Measurements from ENCODE around the gene CD72.
"Not testable (repeated sequence)": the region's sequence is repeated elsewhere in the genome, so short reads cannot be mapped to it uniquely, and the experiment has no call there.

CD72 gene

GRCh38 chr9:35649431-35650340, 31.5 kb upstream of the CD72 start:
- DNase-seq = no peak

DNA sequence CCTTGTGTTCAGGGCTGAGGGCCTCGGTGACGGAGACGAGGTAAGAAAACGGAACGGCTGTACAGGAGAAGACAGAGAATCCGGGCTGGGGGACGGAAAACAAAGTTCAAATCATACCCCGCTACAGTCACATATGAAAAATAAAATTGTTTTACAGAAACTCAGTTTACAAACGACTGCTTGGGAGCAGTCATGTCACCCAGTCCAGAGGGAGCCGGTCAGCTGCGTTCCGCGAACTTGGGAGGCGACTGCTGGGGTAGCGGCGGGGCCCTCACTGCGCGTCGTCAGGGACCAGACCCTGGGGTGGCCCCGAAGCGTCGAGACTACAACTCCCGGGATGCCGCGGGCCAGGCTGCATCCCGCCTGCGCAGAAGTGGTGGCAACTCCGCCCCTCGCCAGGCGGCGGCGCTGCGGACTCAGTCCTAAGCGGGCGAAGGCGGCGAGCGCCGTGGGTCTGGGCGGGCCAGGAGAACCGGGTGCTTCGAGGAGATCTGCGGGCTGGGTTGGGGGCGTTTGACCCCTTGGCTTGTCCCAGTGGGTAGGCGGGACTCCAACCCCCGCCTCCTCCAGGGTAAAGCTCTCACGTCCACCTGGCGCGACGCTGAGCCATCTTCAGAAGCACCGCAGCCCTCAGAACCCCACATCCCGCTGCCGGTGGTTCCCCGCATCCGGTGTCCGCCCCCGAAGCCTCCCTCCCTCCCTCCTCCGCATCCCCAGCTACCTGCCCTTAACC, 28.5 kb upstream of the CD72 start:
- DNase-seq = peak; percentile 76

GRCh38 chr9:35646153-35646532, 27.9 kb upstream of the CD72 start:
- peak; percentile 40 for DNase-seq

DNA sequence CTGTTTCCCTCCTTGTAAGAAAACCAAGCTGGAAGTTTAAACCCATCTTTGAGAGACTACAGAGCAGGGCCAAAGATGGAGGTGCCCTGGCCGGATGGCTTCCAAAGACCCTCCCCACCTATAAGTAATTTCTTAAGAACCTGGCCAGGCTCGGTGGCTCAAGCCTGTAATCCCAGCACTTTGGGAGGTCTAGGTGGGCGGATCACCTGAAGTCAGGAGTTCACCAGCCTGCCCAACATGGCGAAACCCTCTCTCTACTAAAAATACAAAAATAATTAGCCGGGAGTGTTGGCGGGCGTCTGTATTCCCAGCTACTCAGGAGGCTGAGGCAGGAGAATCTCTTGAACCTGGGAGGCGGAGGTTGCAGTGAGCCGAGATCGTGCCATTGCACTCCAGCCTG, 27.5 kb upstream of the CD72 start:
- DNase-seq = not testable (repeated sequence)

- no peak for DNase-seq
Measured at GRCh38 chr9:35643046-35643445, 24.8 kb upstream of the CD72 start.

DNA sequence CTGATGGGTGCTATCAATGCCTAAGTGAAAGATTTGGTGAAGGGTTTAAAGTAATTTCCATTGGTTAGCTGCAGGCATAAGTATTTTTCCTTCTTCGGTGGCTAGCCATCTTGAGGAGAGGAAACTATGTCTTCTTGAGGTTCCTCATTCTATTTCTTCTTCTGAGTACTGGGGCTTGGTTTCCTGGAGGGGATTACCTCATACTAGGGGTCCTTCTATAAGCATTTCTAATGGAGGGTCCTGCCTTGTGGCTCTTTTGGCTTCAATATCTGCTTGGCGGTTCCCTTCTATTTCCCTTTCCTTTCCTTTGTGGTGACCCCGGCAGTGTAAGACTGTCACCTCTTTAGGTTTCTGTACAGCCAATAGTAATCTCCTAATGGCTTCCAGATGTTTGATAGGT, 23.3 kb upstream of the CD72 start:
- not testable (repeated sequence) for DNase-seq

DNA sequence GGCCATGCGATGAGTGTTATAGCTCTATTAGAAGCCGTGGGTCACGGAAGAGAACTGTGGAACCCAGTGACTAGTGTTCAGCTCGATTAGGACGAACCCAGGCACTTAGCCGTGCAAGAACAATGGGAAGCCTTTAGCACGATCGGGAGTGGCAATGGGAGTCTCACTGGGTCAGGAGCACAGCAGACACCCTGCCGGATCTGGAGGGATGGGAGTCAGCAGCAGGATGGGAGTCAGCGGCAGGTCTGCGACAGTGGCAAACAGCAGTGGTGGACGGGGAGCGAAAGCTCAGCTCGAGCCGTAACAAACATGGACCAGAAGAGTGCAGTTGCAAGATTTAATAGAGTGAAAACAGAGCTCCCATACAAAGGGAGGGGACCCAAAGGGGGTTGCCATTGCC, 22.2 kb upstream of the CD72 start:
- DNase-seq = not testable (repeated sequence)

- DNase-seq = no peak
Measured at GRCh38 chr9:35639631-35640030, 21.4 kb upstream of the CD72 start.

DNA sequence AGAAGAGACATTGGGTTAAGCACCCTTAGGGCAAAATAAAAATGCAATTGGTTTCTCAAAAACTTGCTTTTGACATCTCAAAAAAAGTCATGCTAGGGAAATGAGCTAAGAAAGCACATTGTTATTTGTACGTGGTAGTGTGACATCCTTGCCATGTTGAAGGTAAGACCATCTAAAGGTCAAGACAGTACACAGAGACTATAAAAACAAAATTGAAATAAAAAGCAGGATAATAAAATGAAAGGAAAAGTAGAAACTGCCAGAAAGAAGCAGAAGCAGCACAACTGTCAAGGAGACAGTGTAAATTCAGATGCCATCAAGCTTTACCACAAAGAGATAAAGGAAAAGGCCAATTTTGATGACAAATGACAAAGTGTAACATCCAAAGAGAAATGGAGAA, 21.0 kb upstream of the CD72 start:
- not testable (repeated sequence) for DNase-seq

GRCh38 chr9:35638751-35639150, 20.5 kb upstream of the CD72 start:
- not testable (repeated sequence) for DNase-seq

- not testable (repeated sequence) for DNase-seq
Measured at GRCh38 chr9:35637427-35637955, 19.3 kb upstream of the CD72 start.

DNA sequence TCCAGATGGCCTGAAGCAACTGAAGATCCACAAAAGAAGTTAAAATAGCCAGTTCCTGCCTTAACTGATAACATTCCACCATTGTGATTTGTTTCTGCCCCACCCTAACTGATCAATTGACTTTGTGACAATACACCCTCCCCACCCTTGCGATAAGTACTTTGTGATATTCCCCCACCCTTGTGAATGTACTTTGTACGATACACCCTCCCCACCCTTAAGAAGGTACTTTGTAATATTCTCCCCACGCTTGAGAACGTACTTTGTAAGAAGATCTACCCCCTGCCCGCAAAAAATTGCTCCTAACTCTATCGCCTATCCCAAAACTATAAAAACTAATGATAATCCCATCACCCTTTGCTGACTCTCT, 18.6 kb upstream of the CD72 start:
- DNase-seq = not testable (repeated sequence)

DNA sequence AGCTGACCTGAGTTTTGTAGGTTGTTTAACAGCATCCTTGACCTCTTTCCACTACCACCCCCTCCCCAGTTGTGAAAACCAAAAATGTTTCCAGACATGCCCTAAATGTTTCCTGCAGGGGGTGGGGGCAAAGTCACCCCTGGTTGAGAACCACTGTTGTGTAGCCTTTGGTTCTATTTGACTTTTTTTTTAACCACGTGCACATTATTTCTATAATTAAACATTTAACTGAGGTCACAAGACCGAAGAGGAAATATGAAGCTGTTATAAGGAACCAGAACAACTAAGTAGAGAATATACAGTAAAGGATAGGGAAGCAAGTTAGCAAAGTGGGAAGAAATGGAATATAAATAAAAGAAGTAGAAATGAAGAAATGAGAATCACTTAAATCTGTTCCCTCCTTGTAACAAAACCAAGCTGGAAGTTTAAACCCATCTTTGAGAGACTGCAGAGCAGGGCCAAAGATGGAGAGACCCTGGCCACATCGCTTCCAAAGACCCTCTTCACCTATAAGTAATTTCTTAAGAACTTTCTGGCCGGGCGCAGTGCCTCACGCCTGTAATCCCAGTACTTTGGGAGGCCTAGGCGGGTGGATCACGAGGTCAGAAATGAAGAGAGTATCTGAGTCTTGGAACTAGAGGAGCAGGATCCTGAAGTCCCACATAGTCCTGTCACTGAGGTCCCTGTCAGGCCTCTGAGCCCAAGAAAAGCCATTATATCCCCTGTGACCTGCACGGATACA, 18.1 kb upstream of the CD72 start:
- no peak for DNase-seq

DNA sequence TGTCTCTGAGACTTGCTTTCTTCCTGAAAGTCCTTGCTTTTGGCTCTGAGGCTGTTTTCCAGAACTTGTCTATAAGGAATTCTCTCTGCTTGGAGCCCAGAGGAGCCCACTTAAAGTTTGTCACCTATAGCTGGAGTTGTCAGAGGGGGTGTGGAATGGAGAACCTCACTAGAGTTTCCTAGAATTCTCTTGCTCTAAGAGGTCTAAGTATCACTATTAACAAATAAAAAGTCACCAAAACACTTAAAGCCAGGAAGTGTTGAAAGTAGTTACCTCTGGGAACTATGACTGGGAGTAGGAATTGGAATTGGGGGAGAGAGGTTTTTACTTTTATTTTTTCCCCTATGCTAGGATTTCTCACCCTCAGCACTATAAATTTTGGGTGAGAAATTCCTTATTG, 17.5 kb upstream of the CD72 start:
- DNase-seq = no peak

- DNase-seq = no peak
Measured at GRCh38 chr9:35629597-35629996, 11.4 kb upstream of the CD72 start.

- DNase-seq = no peak
Measured at GRCh38 chr9:35628389-35628991, 10.3 kb upstream of the CD72 start.

GRCh38 chr9:35627575-35627974, 9.4 kb upstream of the CD72 start:
- DNase-seq = no peak

DNA sequence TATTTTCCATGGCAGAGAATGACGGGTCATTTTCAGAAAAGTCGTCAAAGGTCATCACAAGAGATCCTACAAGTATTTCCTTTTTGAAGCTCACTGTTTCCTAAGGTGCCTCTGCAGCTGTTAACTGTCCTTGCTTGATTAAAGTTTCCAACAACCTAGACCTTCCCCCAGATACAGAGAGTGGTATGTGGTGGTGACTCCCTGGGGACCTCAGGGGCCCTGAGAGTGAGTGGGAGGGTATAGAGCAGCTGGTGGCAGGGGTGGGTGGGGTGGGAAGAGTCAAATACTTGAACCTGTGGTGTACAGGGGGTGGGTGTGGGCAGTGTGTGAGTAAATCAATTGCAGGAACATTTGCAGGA, 1.6 kb upstream of the CD72 start:
- DNase-seq = no peak

GRCh38 chr9:35618854-35619799, 914 bp upstream of the CD72 start:
- no peak for DNase-seq

DNA sequence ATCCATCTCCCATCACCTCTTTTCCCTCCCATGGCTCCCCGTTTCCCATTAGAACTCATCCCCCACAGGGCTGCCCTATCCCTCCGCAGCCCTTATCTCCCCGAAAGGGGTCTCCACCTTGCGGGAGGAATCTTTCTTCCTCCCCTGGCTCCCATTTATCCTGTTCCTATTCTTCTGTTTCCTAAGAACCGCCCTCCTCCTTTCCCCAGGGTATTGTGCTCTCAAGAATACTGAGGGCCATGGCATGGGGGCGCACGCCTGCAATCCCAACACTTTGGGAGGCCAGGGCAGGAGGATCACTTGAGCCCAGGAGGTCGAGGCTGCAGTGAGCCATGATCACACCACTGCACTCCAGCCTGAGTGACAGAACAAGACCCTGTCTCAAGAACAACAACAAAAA, 665 bp downstream of the CD72 start:
- DNase-seq = no peak

GRCh38 chr9:35616681-35617459, 1.3 kb downstream of the CD72 start:
- DNase-seq = no peak

Data from KG1 (cell line).